G401 (cell line): ENCODE results near the gene CA12. TPM values are rescaled to one million over a fixed set of nuclear protein-coding genes. Genes with fewer than 3 reads are reported as not detected.
A peak's percentile ranks its signal among the peaks of the same experiment; 100 is the strongest.

Source experiments
- DNase-seq: peaks from one replicate; pipeline ENCODE4 v3.0.0-alpha.2; 2015; ENCODE audit warnings: low spot score
- in situ Hi-C: cut with HindIII; loops from 2 replicates; pipeline ENCODE4 v1.10.0; 2016; ENCODE audit warnings: low sequenced_read_pairs, mixed read lengths
- total RNA-seq: library from RNA; depleted of rRNA; stranded (reverse); fragments of >200 nt; shearing (Covaris generic); gene quantifications from 2 replicates; pipeline ENCODE4 v1.2.3, GENCODE V29; 2014

Gene CA12
- total RNA-seq, 1 experiment from 2014 or later: 7.9 TPM

- in situ Hi-C loops: no loop called here
- no peak for DNase-seq
Measured at GRCh38 chr15:63364399-63365272, 17.0 kb downstream of the CA12 start.

- no peak for DNase-seq
- in situ Hi-C loops: no loop called here
Measured at GRCh38 chr15:63363292-63363691, 18.4 kb downstream of the CA12 start.

GRCh38 chr15:63362885-63363284 is 18.8 kb downstream of the CA12 start:
- DNase-seq: no peak
- in situ Hi-C loops: no loop called here

GRCh38 chr15:63362196-63362595 is 19.4 kb downstream of the CA12 start:
- in situ Hi-C loops: no loop called here
- no peak for DNase-seq

- no peak for DNase-seq
- in situ Hi-C loops: no loop called here
Measured at GRCh38 chr15:63360170-63360569, 21.5 kb downstream of the CA12 start.

GRCh38 chr15:63358241-63359029 is 23.2 kb downstream of the CA12 start:
- in situ Hi-C loops: no loop called here
- DNase-seq: no peak

GRCh38 chr15:63357731-63358130 is 23.9 kb downstream of the CA12 start:
- in situ Hi-C loops: no loop called here
- no peak for DNase-seq

GRCh38 chr15:63357061-63357460 is 24.6 kb downstream of the CA12 start:
- in situ Hi-C loops: no loop called here

GRCh38 chr15:63354821-63355650 is 26.6 kb downstream of the CA12 start:
- DNase-seq: no peak
- in situ Hi-C loops: no loop called here

More at GRCh38 chr15:63357061-63357460, 24.6 kb downstream of the CA12 start:
- DNase-seq: no peak

GRCh38 chr15:63353887-63354286 is 27.8 kb downstream of the CA12 start:
- in situ Hi-C loops: no loop called here
- no peak for DNase-seq

- in situ Hi-C loops: no loop called here
- DNase-seq: peak; percentile 26
Measured at GRCh38 chr15:63353261-63353660, 28.4 kb downstream of the CA12 start.

- no peak for DNase-seq
- in situ Hi-C loops: no loop called here
Measured at GRCh38 chr15:63352808-63353207, 28.8 kb downstream of the CA12 start.

- DNase-seq: no peak
- in situ Hi-C loops: no loop called here
Measured at GRCh38 chr15:63351170-63351569, 30.5 kb downstream of the CA12 start.

GRCh38 chr15:63350178-63350621 is 31.4 kb downstream of the CA12 start:
- in situ Hi-C loops: no loop called here
- no peak for DNase-seq

- in situ Hi-C loops: no loop called here
- no peak for DNase-seq
Measured at GRCh38 chr15:63349621-63350020, 32.0 kb downstream of the CA12 start.

GRCh38 chr15:63349156-63349555 is 32.5 kb downstream of the CA12 start:
- in situ Hi-C loops: no loop called here
- DNase-seq: no peak

- peak; percentile 76 for DNase-seq
- in situ Hi-C loops: no loop called here
Measured at GRCh38 chr15:63348392-63348791, 33.3 kb downstream of the CA12 start.

- in situ Hi-C loops: no loop called here
- DNase-seq: no peak
Measured at GRCh38 chr15:63347074-63347857, 34.4 kb downstream of the CA12 start.

GRCh38 chr15:63345391-63345752 is 36.3 kb downstream of the CA12 start:
- no peak for DNase-seq
- in situ Hi-C loops: no loop called here
